HepG2 (cell line): ENCODE results near the gene KATNB1. TPM values are rescaled to one million over a fixed set of nuclear protein-coding genes. Genes with fewer than 3 reads are reported as not detected.

Experiments
- ARID3A ChIP-seq: IDR thresholded peaks from 2 replicates; pipeline ENCODE4 v1.6.1; 2012; ENCODE audit warnings: low read depth, low read length, improper control_type of control experiment
- BCL3 ChIP-seq: sonication (generic); formaldehyde crosslinking; IDR thresholded peaks from 2 replicates; pipeline ENCODE4 v1.5.1; 2020; ENCODE audit warnings: mild to moderate bottlenecking, missing genetic modification reagents, moderate library complexity
- CREM ChIP-seq, 2 experiments: sonication (generic) in 1 of 2; formaldehyde crosslinking in 1 of 2; IDR thresholded peaks; 2 replicates each; pipeline versions ENCODE4 v1.4.0 to v1.6.1; 2016 to 2020; ENCODE audit warnings: antibody characterized with exemption in 1 of 2, mild to moderate bottlenecking in 1 of 2, missing genetic modification reagents in 1 of 2
- DNMT3B ChIP-seq: conservative IDR thresholded peaks from 2 replicates; pipeline ENCODE4 v1.6.1; 2016; ENCODE audit warnings: missing biosample characterization, control low read depth
- ELF1 ChIP-seq: sonication (generic); formaldehyde crosslinking; IDR thresholded peaks from 2 replicates; pipeline ENCODE4 v1.4.0; 2020; ENCODE audit warnings: missing genetic modification reagents
- HOMEZ ChIP-seq: IDR thresholded peaks from 2 replicates; pipeline ENCODE4 v1.6.1; 2016; ENCODE audit warnings: low read depth
- JARID2 ChIP-seq: sonication (generic); formaldehyde crosslinking; IDR thresholded peaks from 2 replicates; pipeline ENCODE4 v1.8.1; 2023; ENCODE audit warnings: missing genetic modification reagents, inconsistent platforms; ENCODE audit not compliant: insufficient replicate concordance
- KLF11 ChIP-seq: IDR thresholded peaks from 2 replicates; pipeline ENCODE4 v1.6.1; 2016; ENCODE audit warnings: missing compliant biosample characterization
- LRRFIP1 ChIP-seq: sonication (generic); formaldehyde crosslinking; conservative IDR thresholded peaks from 2 replicates; pipeline ENCODE4 v1.4.0; 2020; ENCODE audit warnings: missing genetic modification reagents
- MXI1 ChIP-seq: IDR thresholded peaks from 3 replicates; pipeline ENCODE4 v1.6.1; 2012; ENCODE audit warnings: low read depth, low read length, inconsistent platforms, borderline replicate concordance
- POLR2G ChIP-seq: fragments of 200-400 bp; formaldehyde crosslinking; IDR thresholded peaks from 2 replicates; pipeline ENCODE4 v1.6.1; 2018; ENCODE audit warnings: mild to moderate bottlenecking, low read depth, low read length, moderate library complexity
- SALL2 ChIP-seq: sonication (generic); formaldehyde crosslinking; IDR thresholded peaks from 2 replicates; pipeline ENCODE4 v1.8.1; 2023; ENCODE audit warnings: mild to moderate bottlenecking, missing genetic modification reagents, inconsistent platforms
- SPEN ChIP-seq: sonication (generic); formaldehyde crosslinking; IDR thresholded peaks from 2 replicates; pipeline ENCODE4 v1.5.1; 2020; ENCODE audit warnings: low read depth, mild to moderate bottlenecking, missing genetic modification reagents
- SSRP1 ChIP-seq: IDR thresholded peaks from 2 replicates; pipeline ENCODE4 v1.6.1; 2016; ENCODE audit warnings: control low read depth
- XRCC5 ChIP-seq: fragments of 200-400 bp; formaldehyde crosslinking; optimal IDR thresholded peaks from 2 replicates; pipeline ENCODE3; 2017; ENCODE audit warnings: mild to moderate bottlenecking, low read length
- ZFAT ChIP-seq: sonication (generic); formaldehyde crosslinking; conservative IDR thresholded peaks from 2 replicates; pipeline ENCODE4 v1.8.1; 2023; ENCODE audit warnings: missing genetic modification reagents, inconsistent platforms
- ZNF281 ChIP-seq: sonication (generic); formaldehyde crosslinking; IDR thresholded peaks from 2 replicates; pipeline ENCODE4 v1.4.0; 2020; ENCODE audit warnings: missing genetic modification reagents, borderline replicate concordance
- ZNF558 ChIP-seq: sonication (generic); formaldehyde crosslinking; IDR thresholded peaks from 2 replicates; pipeline ENCODE4 v1.9.0; 2022; ENCODE audit warnings: mild to moderate bottlenecking, missing genetic modification reagents, borderline replicate concordance
- ZNF577 ChIP-seq: sonication (generic); formaldehyde crosslinking; IDR thresholded peaks from 2 replicates; pipeline ENCODE4 v1.4.0; 2020; ENCODE audit warnings: mild to moderate bottlenecking, low read depth, missing genetic modification reagents, borderline replicate concordance
- ZNF766 ChIP-seq: sonication (generic); formaldehyde crosslinking; IDR thresholded peaks from 2 replicates; pipeline ENCODE4 v1.5.0; 2020; ENCODE audit warnings: missing genetic modification reagents, borderline replicate concordance
- polyA plus RNA-seq, 8 experiments: library from polyadenylated mRNA; depleted of rRNA in 3 of 8; stranded (reverse) in 7 of 8; unstranded in 1 of 8; fragments of >200 nt; fragmentation: Illumina TruSeq in 4 of 8; extraction: Trizol in 4 of 8; gene quantifications; 2 replicates each; pipeline versions ENCODE4 v1.2.1 to v1.2.3, GENCODE V29; 2011 to 2016; ENCODE audit warnings: low read depth in 4 of 8, missing spikeins in 1 of 8, mixed read lengths in 1 of 8; ENCODE audit not compliant: insufficient read depth in 1 of 8
- total RNA-seq, 5 experiments: library from RNA; depleted of rRNA; stranded (reverse); fragments of >200 nt; fragmentation: Illumina TruSeq; extraction: Trizol; gene quantifications; 2 replicates each; pipeline ENCODE4 v1.2.3, GENCODE V29; 2016; ENCODE audit warnings: low read depth in 1 of 5

Gene KATNB1
- total and polyA plus RNA-seq, 2 of the 13 experiments (the other 11 are each of a cell fraction or from before 2014, with no cell fraction given) = 31.5 to 43.5 TPM

- TF ChIP-seq LRRFIP1 (CRISPR knock-in tag) = no peak
- no peak for TF ChIP-seq ELF1
- TF ChIP-seq ARID3A = peak; percentile 24; the same call in 1 of the 2 replicates
- TF ChIP-seq HOMEZ (CRISPR knock-in tag) = peak; percentile 40; the same call in 1 of the 2 replicates
- peak; percentile 46; the same call in 1 of the 2 replicates for TF ChIP-seq CREM (IDR thresholded peaks at IDR 0.05)
- TF ChIP-seq CREM (CRISPR knock-in tag; IDR thresholded peaks at IDR 0.05) = no peak
- no peak for TF ChIP-seq BCL3 (CRISPR knock-in tag)
- no peak for TF ChIP-seq SALL2 (CRISPR knock-in tag)
- TF ChIP-seq SSRP1 (CRISPR knock-in tag) = peak; percentile 45; the same call in 1 of the 2 replicates
- peak; percentile 32 for TF ChIP-seq XRCC5
- no peak for TF ChIP-seq ZNF766
- peak; percentile 37; the same call in 1 of the 2 replicates for TF ChIP-seq ZNF281 (CRISPR knock-in tag)
- no peak for TF ChIP-seq ZNF577
- no peak for TF ChIP-seq ZFAT
- 0 out of 2 replicates have a peak, but pooled peaks have one; percentile 43 for TF ChIP-seq POLR2G
- peak; percentile 45; the same call in 1 of the 2 replicates for TF ChIP-seq SPEN (CRISPR knock-in tag)
- no peak for TF ChIP-seq KLF11
- TF ChIP-seq ZNF558 (CRISPR knock-in tag) = no peak
- no peak for TF ChIP-seq MXI1
- no peak for TF ChIP-seq JARID2 (CRISPR knock-in tag)
- TF ChIP-seq DNMT3B (CRISPR knock-in tag) = no peak
Measured at GRCh38 chr16:57694231-57694724, 41.3 kb upstream of the KATNB1 start (continued).
